Astrocyte (in vitro differentiated cells and primary cell): ENCODE measurements around the gene PFDN4.

ENCODE experiments used
- CTCF ChIP-seq: IDR thresholded peaks from 2 replicates; pipeline ENCODE4 v1.5.1; 2011; ENCODE audit warnings: low read depth, mild to moderate bottlenecking, inconsistent platforms, low read length, moderate library complexity; ENCODE audit not compliant: insufficient read depth
- EZH2 ChIP-seq: IDR thresholded peaks from 2 replicates; pipeline ENCODE4 v1.6.1; 2012; ENCODE audit warnings: mild to moderate bottlenecking, low read length, inconsistent platforms; ENCODE audit not compliant: insufficient read depth

- TF ChIP-seq CTCF = no peak
- TF ChIP-seq EZH2 = no peak
These were observed 13.5 kb downstream of the PFDN4 start for GRCh38 chr20:54221353-54221752.
